Ammon's horn (tissue), 1 donor: ENCODE results near the gene RBM43.

Experiments
- DNase-seq: peaks from one replicate; pipeline ENCODE4 v3.0.0-alpha.2; 2016; ENCODE audit warnings: low spot score

RBM43 gene

DNA sequence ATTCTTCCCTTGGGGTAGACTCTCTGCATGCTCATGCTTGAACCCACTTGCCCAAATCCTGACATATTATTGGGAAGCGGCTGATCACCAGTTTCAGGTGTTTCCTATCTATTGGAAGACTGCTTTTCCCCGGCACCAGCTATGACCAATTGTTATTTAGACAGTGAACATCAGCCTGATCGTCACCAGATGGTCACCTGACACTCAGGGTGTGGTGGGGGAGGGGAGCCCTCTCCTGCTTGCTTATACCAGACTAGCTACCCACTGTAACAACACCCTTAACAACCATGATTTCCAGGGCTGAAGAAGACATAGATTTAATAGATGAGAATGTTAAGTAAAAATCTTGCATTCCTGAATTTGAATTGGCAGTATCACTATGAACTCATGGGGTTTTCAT lies 44.3 kb downstream of the RBM43 start:
- no peak for DNase-seq

GRCh38 chr2:151207100-151207499 lies 54.6 kb downstream of the RBM43 start:
- DNase-seq, result no peak

GRCh38 chr2:151206446-151206968 lies 55.2 kb downstream of the RBM43 start:
- no peak for DNase-seq

- no peak for DNase-seq
Measured at GRCh38 chr2:151205571-151205970, 56.1 kb downstream of the RBM43 start.

GRCh38 chr2:151204756-151205155 lies 56.9 kb downstream of the RBM43 start:
- no peak for DNase-seq

DNA sequence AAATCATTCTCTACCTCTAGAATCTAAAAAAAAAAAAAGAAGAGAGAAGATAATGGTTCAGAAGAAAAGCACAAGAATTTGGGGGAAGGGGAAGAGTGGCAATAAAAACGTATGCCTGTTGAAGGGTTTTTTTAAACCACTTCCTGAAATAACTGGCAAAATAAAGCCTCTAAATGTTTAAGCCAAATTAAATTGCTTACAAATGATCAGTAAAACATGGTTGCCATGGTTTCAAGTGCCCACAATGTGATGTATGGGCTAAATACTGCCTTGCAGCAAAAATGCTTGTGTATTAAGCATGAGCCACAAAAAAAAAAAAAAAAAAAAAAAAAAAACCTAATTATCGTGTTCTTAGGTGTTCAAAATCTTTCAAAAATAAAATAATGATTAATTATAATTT lies 60.8 kb downstream of the RBM43 start:
- no peak for DNase-seq

- DNase-seq, result no peak
Measured at GRCh38 chr2:151200277-151200676, 61.4 kb downstream of the RBM43 start.

- DNase-seq, result no peak
Measured at GRCh38 chr2:151198645-151199044, 63.0 kb downstream of the RBM43 start.
